Heart left ventricle (tissue), 16 donors: Measurements from ENCODE around the gene PCNX1. TPM values are rescaled to one million over a fixed set of nuclear protein-coding genes. Genes with fewer than 3 reads are reported as not detected.

Source experiments
- ATAC-seq, 4 donors: fragments of 200-7000 bp; cut with Tn5 transposase; one replicate each; pipeline ENCODE4 v1.9.1; 2020 to 2022; ENCODE audit warnings: moderate library complexity in 4 of 4, mild to moderate bottlenecking in 3 of 4, moderate number of reproducible peaks in 1 of 4
- DNase-seq, 5 donors: peaks; one replicate each; pipeline ENCODE4 v3.0.0-alpha.2; 2020
- H3K27ac ChIP-seq, 12 donors: fragments of 200-600 bp; sonication (generic) in 4 of 12; one replicate each; pipeline versions ENCODE4 v1.5.0 to v1.8.0; 2016 to 2022; ENCODE audit warnings: mild to moderate bottlenecking in 2 of 12
- H3K27me3 ChIP-seq, 9 donors: fragments of 200-600 bp; sonication (generic) in 2 of 9; one replicate each; pipeline versions ENCODE4 v1.5.1 to v1.8.0; 2016 to 2022; ENCODE audit warnings: mild to moderate bottlenecking in 3 of 9
- H3K36me3 ChIP-seq, 9 donors: fragments of 200-600 bp; sonication (generic) in 2 of 9; one replicate each; pipeline versions ENCODE4 v1.5.0 to v1.8.0; 2018 to 2022; ENCODE audit warnings: mild to moderate bottlenecking in 2 of 9
- H3K4me1 ChIP-seq, 12 donors: fragments of 200-600 bp; sonication (generic) in 4 of 12; one replicate each; pipeline versions ENCODE4 v1.5.0 to v1.8.0; 2016 to 2022; ENCODE audit warnings: mild to moderate bottlenecking in 3 of 12
- H3K4me3 ChIP-seq, 12 donors: fragments of 200-600 bp; sonication (generic) in 4 of 12; one replicate each; pipeline versions ENCODE4 v1.5.0 to v1.8.0; 2017 to 2022; ENCODE audit warnings: mild to moderate bottlenecking in 9 of 12, moderate library complexity in 4 of 12
- H3K9me3 ChIP-seq, 12 donors: fragments of 200-600 bp; sonication (generic) in 4 of 12; one replicate each; pipeline versions ENCODE4 v1.5.0 to v1.8.0; 2016 to 2022; ENCODE audit warnings: mild to moderate bottlenecking in 1 of 12
- POLR2A ChIP-seq, 2 donors: fragments of 450-650 bp; IDR thresholded peaks; one replicate each; pipeline ENCODE4 v1.6.1; 2017; ENCODE audit warnings: antibody characterized with exemption in 2 of 2, mild to moderate bottlenecking in 2 of 2, moderate library complexity in 2 of 2
- WGBS, 4 donors: extraction: QIAGEN DNeasy Blood & Tissue Kit in 2 of 4; methylation state at CpG; one replicate each; pipeline versions ENCODE4 v1.1.5 to v1.1.7; 2013 to 2018; 5-methylcytosine and 5-hydroxymethylcytosine counted together
- intact Hi-C, 10 donors: fragments of 100-400 bp; cut with DNase I; formaldehyde crosslinking; loops; one replicate each; pipeline versions ENCODE4 v1.11.1 to v1.14.2; 2022
- polyA plus RNA-seq, 2 donors: library from polyadenylated mRNA; stranded (reverse); fragments of 200-250 nt; gene quantifications; one replicate each; pipeline ENCODE4 v1.2.3, GENCODE V29; 2013
- total RNA-seq, 9 donors: library from RNA; depleted of rRNA in 2 of 9; stranded (reverse); fragments of >200 nt in 2 of 9; fragmentation: NEBNext Ultra II Directional in 3 of 9; extraction: Animal tissue kit (Norgen Biotek cat#: 25700) in 3 of 9; gene quantifications; one replicate each; pipeline versions ENCODE4 v1.1.0 to v1.2.4, GENCODE V29; 2016 to 2023
- TF ChIP-seq, protein P1 (sequence below), 12 donors: fragments of 200-600 bp; sonication (generic) in 4 of 12; IDR thresholded peaks; one replicate each; pipeline versions ENCODE4 v1.5.0 to v1.8.0; 2018 to 2022; ENCODE audit warnings: antibody characterized with exemption in 12 of 12, mild to moderate bottlenecking in 5 of 12
- donor health status: ischemic (EF 13 %, LVEDD 7.1; RV severe dilation, severe dysfunction).
- donor health status: healthy with polysubstance abuse.
- donor health status: DM: no; HTN: yes; CAD: no.
- donor health status: DM: no; HTN: no; CAD: no.
- donor health status: ischemic (EF 25% LVEDD 6.9; RV normal size, moderate dysfunction).
- donor health status: ischemic (EF 25% LVEDD 5.7; RV mildly dilated, moderate dysfunction).
- donor health status: healthy.
- donor health status: DM: yes; HTN: yes; CAD: no.
- donor health status: ischemic (EF 35%, LVEDD 5.7; RV mildly dilated, moderate dysfunction).
- donor health status: nonischemic (EF 11% LVEDD 7.7; RV severe dilation, severe dysfunction).
- donor health status: DM: yes; HTN: yes; CAD: no.
- donor health status: PGD.
- donor health status: ischemic (EF 29% LVEDD 5.4; RV normal size, mild dysfunction).
- donor health status: nonischemic (EF 23%, LVEDD 6.1; RV moderate dilation, normal function).

The PCNX1 gene
- total and polyA plus RNA-seq, 11 donors, result 6.1 to 64.7 (median 52.7) TPM

DNA sequence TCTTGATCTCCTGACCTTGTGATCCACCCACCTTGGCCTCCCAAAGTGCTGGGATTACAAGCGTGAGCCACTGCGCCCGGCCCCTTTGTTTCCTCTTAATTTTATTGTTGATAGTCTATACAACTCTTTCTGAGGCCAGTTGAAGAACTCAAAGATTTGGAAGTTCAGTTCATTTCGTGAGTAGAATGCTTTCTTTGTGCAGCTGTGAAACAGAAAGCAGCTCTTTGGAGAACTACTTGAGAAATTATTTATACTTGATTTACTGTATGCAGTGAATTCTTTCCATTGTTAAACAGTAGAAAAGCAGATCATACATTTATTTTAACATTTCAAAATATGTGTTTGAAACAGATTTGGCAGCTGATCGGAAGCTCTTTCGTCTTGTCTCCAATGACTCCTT, 69.3 kb downstream of the PCNX1 start:
- no peak for ATAC-seq

DNA sequence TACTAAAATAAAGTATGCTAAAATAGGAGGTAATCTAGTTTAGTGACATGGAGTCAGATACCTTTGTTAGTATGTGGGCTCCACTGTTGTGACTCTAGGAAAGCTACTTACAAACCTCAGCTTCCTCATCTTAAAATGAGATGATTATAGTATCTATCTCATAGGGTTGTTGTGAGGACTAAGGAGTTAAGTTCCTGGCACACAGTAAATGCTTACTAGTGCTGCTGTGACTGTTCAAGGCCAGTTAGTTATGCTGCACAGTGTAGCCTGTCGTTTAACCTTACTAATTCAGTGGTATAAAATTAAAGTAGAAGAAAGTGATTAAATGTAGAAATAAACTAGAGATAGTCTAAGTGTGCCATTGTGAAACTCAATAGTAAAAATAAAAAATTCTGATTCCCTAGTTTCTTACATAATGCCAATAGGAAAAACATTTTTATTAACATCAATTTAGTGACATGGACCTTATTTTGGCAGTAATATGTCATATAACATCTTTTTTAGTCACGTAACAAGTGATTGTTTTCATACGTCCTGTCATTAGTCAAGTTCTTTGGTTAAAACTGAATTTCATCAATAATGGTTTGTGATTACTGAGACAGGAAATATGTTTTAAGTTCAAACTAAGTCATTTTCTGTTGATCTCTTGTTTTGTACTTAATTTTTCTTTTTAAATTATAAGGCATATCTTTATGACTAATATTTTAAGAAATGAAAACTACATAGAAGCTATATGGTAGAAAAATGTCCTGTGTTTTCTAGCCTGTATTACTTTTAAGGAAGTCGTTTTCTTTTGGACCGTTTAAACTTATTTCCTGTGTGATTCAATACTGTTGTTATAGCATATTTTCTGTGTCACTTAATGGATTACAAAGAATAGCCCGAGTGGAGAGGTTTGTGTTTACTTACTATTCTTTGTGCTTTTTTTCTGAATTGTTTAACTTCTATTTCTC, 74.0 kb downstream of the PCNX1 start:
- WGBS, 4 donors, result 40 to 49% (median 42%) methylated on average over 6 of the region's 6 CpGs
- H3K27me3 ChIP-seq, result no peaks in the 10 kb centered on the region
- no peak for TF ChIP-seq POLR2A (IDR thresholded peaks at IDR 0.05)
- TF ChIP-seq, protein P1, sequence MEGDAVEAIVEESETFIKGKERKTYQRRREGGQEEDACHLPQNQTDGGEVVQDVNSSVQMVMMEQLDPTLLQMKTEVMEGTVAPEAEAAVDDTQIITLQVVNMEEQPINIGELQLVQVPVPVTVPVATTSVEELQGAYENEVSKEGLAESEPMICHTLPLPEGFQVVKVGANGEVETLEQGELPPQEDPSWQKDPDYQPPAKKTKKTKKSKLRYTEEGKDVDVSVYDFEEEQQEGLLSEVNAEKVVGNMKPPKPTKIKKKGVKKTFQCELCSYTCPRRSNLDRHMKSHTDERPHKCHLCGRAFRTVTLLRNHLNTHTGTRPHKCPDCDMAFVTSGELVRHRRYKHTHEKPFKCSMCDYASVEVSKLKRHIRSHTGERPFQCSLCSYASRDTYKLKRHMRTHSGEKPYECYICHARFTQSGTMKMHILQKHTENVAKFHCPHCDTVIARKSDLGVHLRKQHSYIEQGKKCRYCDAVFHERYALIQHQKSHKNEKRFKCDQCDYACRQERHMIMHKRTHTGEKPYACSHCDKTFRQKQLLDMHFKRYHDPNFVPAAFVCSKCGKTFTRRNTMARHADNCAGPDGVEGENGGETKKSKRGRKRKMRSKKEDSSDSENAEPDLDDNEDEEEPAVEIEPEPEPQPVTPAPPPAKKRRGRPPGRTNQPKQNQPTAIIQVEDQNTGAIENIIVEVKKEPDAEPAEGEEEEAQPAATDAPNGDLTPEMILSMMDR (IDR thresholded peaks at IDR 0.05), result no peak
- DNase-seq, result no peak
- H3K36me3 ChIP-seq, result peaks cover 0 to 29% (median 23%) of the 10 kb centered on the region in 9 donors
- intact Hi-C loops, result no loop called here
- no peak overlapping the region for H3K4me3 ChIP-seq
- peaks cover 0 to 39% (median 17%) of the 10 kb centered on the region in 12 donors for H3K4me1 ChIP-seq
- peak; percentile 43 to 73 (median 67) for ATAC-seq
- peak overlapping the region in 4 of 12 donors; percentile 3 to 61 (median 10) for H3K27ac ChIP-seq
- H3K9me3 ChIP-seq, result no peaks in the 10 kb centered on the region

More for the DNA sequence above, 69.3 kb downstream of the PCNX1 start:
- Histone ChIP-seq H3K27me3 (no peaks in the 10 kb centered on the region), H3K4me1 (peaks cover 0 to 31% (median 13%) of the 10 kb centered on the region in 12 donors), H3K9me3 (no peaks in the 10 kb centered on the region), H3K36me3 (peaks cover 0 to 48% (median 36%) of the 10 kb centered on the region in 9 donors), H3K4me3 (no peak overlapping the region), H3K27ac (no peak overlapping the region)
- DNase-seq, result no peak
- intact Hi-C loops, result loop anchor here in 4 of 10 donors (10.0 kb wide), 3 partner anchors 262 to 372 kb away; partner anchors contain the start of gene MED6 (in 1 of the 4)
- 84 to 92% (median 87%) methylated on average over 6 of the region's 6 CpGs for WGBS, 4 donors
- TF ChIP-seq, protein P1 (IDR thresholded peaks at IDR 0.05), result no peak
- TF ChIP-seq POLR2A (IDR thresholded peaks at IDR 0.05), result no peak

DNA sequence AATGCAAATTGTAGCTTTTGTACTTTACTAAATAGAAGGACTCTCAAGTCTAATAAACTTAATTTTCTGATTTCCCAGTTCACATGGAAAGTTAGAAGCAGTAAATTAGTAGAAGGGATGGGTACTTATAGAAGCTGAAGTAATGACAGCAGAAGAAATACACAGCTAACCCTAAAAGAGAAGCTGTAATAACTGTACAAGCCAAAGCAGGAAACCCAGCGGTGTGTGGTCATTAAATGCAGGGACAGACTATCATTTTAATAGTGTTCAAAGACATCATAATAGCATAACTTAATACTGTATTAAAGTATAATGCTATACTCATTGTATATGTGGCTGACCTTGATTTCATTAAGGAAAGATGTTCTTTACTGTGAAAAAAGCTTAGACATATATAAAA, 74.9 kb downstream of the PCNX1 start:
- Histone ChIP-seq H3K4me3 (peak overlapping the region in 1 of 12 donors; percentile 13), H3K27ac (peak overlapping the region in 1 of 12 donors; percentile 61)
- no peak for DNase-seq

More for the DNA sequence above, 74.9 kb downstream of the PCNX1 start:
- intact Hi-C loops, result no loop called here
- peaks cover 0 to 48% (median 17%) of the 10 kb centered on the region in 12 donors for H3K4me1 ChIP-seq
- TF ChIP-seq, protein P1 (IDR thresholded peaks at IDR 0.05), result no peak
- TF ChIP-seq POLR2A (IDR thresholded peaks at IDR 0.05), result no peak
- H3K36me3 ChIP-seq, result peaks cover 0 to 21% (median 14%) of the 10 kb centered on the region in 9 donors
- ATAC-seq, result peak in 1 of 4 donors; percentile 33
- H3K9me3 ChIP-seq, result no peaks in the 10 kb centered on the region
- 65 to 85% (median 81%) methylated on average over 1 of the region's 1 CpG for WGBS, 4 donors
- H3K27me3 ChIP-seq, result no peaks in the 10 kb centered on the region
